Keratinocyte (primary cell): ENCODE data around the gene HSD17B1. TPM values are rescaled to one million over a fixed set of nuclear protein-coding genes. Genes with fewer than 3 reads are reported as not detected.
A peak's percentile ranks its signal among the peaks of the same experiment; 100 is the strongest.

Source experiments
- DNase-seq: peaks from one replicate; pipeline ENCODE4 v3.0.0-alpha.2; 2011; ENCODE audit warnings: low read depth, missing footprints, low spot score
- FAIRE-seq: peaks from 2 replicates; lab custom pipeline; 2011; peaks lifted over from hg19 to GRCh38; lab: Jason Lieb, UNC
- H2AFZ ChIP-seq: 2 replicates; pipeline ENCODE4 v1.6.0; 2012; ENCODE audit warnings: low read length, control low read depth, inconsistent platforms; ENCODE audit not compliant: control insufficient read depth
- H3K27ac ChIP-seq: 2 replicates; pipeline ENCODE4 v1.5.1; 2011; ENCODE audit warnings: low read length; ENCODE audit not compliant: control insufficient read depth, insufficient read depth
- H3K27me3 ChIP-seq: 3 replicates; pipeline ENCODE4 v1.6.0; 2011; ENCODE audit warnings: low read length; ENCODE audit not compliant: control insufficient read depth, insufficient read depth; ENCODE audit errors: extremely low read depth
- H3K36me3 ChIP-seq, 2 experiments: 2 replicates in 1 of 2; 3 replicates in 1 of 2; pipeline ENCODE4 v1.5.1; 2011; ENCODE audit warnings: low read length in 2 of 2, mild to moderate bottlenecking in 1 of 2; ENCODE audit not compliant: control insufficient read depth in 2 of 2, insufficient read depth in 2 of 2; ENCODE audit errors: extremely low read depth in 1 of 2
- H3K4me1 ChIP-seq: 3 replicates; pipeline ENCODE4 v1.5.1; 2011; ENCODE audit warnings: low read length; ENCODE audit not compliant: control insufficient read depth, insufficient read depth; ENCODE audit errors: extremely low read depth
- H3K4me2 ChIP-seq: 3 replicates; pipeline ENCODE4 v1.6.0; 2011; ENCODE audit warnings: low read depth, low read length; ENCODE audit not compliant: control insufficient read depth, insufficient read depth; ENCODE audit errors: extremely low read depth
- H3K4me3 ChIP-seq, 3 experiments: fragments of 200-600 bp in 1 of 3; sonication (generic) in 1 of 3; 2 replicates in 2 of 3; 3 replicates in 1 of 3; pipeline ENCODE4 v1.5.1; 2011 to 2016; ENCODE audit warnings: low read length in 3 of 3, mild to moderate bottlenecking in 3 of 3, control low read depth in 2 of 3, inconsistent platforms in 1 of 3, low read depth in 1 of 3, mixed read lengths in 1 of 3, mixed run types in 1 of 3, moderate library complexity in 1 of 3; ENCODE audit not compliant: control insufficient read depth in 2 of 3, insufficient read depth in 2 of 3; ENCODE audit errors: extremely low read depth in 1 of 3
- H3K79me2 ChIP-seq: 2 replicates; pipeline ENCODE4 v1.6.0; 2012; ENCODE audit warnings: low read length; ENCODE audit not compliant: control insufficient read depth, insufficient read depth
- H3K9ac ChIP-seq: 3 replicates; pipeline ENCODE4 v1.6.0; 2011; ENCODE audit warnings: low read length; ENCODE audit not compliant: control insufficient read depth, insufficient read depth; ENCODE audit errors: extremely low read depth
- H3K9me1 ChIP-seq: 3 replicates; pipeline ENCODE4 v1.6.0; 2011; ENCODE audit warnings: low read length; ENCODE audit not compliant: control insufficient read depth, insufficient read depth; ENCODE audit errors: extremely low read depth
- H3K9me3 ChIP-seq: 2 replicates; pipeline ENCODE4 v1.5.1; 2012; ENCODE audit warnings: low read depth, low read length; ENCODE audit not compliant: control insufficient read depth
- H4K20me1 ChIP-seq: 3 replicates; pipeline ENCODE4 v1.6.0; 2011; ENCODE audit warnings: low read length; ENCODE audit not compliant: control insufficient read depth, insufficient read depth; ENCODE audit errors: extremely low read depth
- EZH2 ChIP-seq: IDR thresholded peaks from one replicate; pipeline ENCODE4 v1.6.1; 2012; ENCODE audit warnings: inconsistent platforms, mild to moderate bottlenecking, low read length, moderate library complexity
- dilution Hi-C: fragments of 300-500 bp; cut with MboI; formaldehyde crosslinking; loops from one replicate; pipeline ENCODE4 v1.7.0; 2020; ENCODE audit warnings: low sequenced_read_pairs; ENCODE audit not compliant: extremely low pct_ligation_motif_present
- polyA plus RNA-seq, 5 experiments: library from polyadenylated mRNA; depleted of rRNA in 3 of 5; stranded (reverse) in 3 of 5; stranded (forward) in 1 of 5; unstranded in 1 of 5; fragments of >200 nt; gene quantifications; 1 replicate in 1 of 5; 2 replicates in 3 of 5; 3 replicates in 1 of 5; pipeline versions ENCODE4 v1.2.1 to v1.2.3, GENCODE V29; 2011 to 2012; ENCODE audit warnings: missing spikeins in 2 of 5, low read depth in 1 of 5, low replicate concordance in 1 of 5
- TF ChIP-seq, protein P1 (sequence below), 3 experiments: IDR thresholded peaks in 1 of 3; conservative IDR thresholded peaks in 1 of 3; optimal IDR thresholded peaks in 1 of 3; 2 replicates in 2 of 3; 3 replicates in 1 of 3; pipeline versions ENCODE3 to v1.5.1; 2011; ENCODE audit warnings: low read length in 3 of 3, mild to moderate bottlenecking in 3 of 3, moderate library complexity in 2 of 3, control low read depth in 1 of 3, inconsistent platforms in 1 of 3; ENCODE audit not compliant: insufficient read depth in 2 of 3; ENCODE audit errors: extremely low read depth in 1 of 3

The HSD17B1 gene
- polyA plus RNA-seq, 1 donor (not counting 4 experiments of a cell fraction or from before 2014, with no cell fraction given), result 5.3 TPM

DNA sequence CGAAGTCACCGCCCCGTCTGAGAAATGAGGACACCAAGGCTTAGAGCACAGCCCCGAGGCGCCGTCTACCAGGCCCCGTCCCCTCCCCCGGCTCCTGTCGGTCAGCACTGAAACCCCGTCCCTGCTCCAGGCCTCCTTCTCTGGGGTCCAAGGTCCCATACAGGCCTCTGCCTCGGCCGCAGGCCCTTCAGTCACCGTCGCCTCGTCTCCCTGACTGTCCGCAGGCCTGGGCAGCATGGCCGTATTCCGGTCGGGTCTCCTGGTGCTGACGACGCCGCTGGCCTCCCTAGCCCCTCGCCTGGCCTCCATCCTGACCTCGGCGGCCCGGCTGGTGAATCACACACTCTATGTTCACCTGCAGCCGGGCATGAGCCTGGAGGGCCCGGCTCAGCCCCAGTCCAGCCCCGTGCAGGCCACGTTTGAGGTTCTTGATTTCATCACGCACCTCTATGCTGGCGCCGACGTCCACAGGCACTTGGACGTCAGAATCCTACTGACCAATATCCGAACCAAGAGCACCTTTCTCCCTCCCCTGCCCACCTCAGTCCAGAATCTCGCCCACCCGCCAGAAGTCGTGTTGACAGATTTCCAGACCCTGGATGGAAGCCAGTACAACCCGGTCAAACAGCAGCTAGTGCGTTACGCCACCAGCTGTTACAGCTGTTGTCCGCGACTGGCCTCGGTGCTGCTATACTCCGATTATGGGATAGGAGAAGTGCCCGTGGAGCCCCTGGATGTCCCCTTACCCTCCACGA lies 9.8 kb downstream of the HSD17B1 start:
- H3K79me2 ChIP-seq, result peaks cover 28% of the 10 kb centered on the region
- no peaks in the 10 kb centered on the region for H3K27me3 ChIP-seq
- H4K20me1 ChIP-seq, result no peaks in the 10 kb centered on the region
- no peaks in the 10 kb centered on the region for H3K9me3 ChIP-seq
- H2AFZ ChIP-seq, result no peak overlapping the region
- no peak for FAIRE-seq
- peak overlapping the region; percentile 88 for H3K27ac ChIP-seq
- peaks cover 10 to 28% of the 10 kb centered on the region in 2 experiments for H3K36me3 ChIP-seq
- peak overlapping the region; percentile 83 for H3K4me2 ChIP-seq
- no peak for DNase-seq
- H3K4me1 ChIP-seq, result peaks cover 28% of the 10 kb centered on the region
- H3K9me1 ChIP-seq, result no peaks in the 10 kb centered on the region
- TF ChIP-seq, protein P1, sequence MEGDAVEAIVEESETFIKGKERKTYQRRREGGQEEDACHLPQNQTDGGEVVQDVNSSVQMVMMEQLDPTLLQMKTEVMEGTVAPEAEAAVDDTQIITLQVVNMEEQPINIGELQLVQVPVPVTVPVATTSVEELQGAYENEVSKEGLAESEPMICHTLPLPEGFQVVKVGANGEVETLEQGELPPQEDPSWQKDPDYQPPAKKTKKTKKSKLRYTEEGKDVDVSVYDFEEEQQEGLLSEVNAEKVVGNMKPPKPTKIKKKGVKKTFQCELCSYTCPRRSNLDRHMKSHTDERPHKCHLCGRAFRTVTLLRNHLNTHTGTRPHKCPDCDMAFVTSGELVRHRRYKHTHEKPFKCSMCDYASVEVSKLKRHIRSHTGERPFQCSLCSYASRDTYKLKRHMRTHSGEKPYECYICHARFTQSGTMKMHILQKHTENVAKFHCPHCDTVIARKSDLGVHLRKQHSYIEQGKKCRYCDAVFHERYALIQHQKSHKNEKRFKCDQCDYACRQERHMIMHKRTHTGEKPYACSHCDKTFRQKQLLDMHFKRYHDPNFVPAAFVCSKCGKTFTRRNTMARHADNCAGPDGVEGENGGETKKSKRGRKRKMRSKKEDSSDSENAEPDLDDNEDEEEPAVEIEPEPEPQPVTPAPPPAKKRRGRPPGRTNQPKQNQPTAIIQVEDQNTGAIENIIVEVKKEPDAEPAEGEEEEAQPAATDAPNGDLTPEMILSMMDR (optimal IDR thresholded peaks at IDR 0.05 in 1 of 3, IDR thresholded peaks at IDR 0.05 in 1 of 3, conservative IDR thresholded peaks at IDR 0.05 in 1 of 3; ENCODE audit: extremely low read depth in 1 of 3, insufficient read depth in 2 of 3, low read length in 3 of 3), result peak in 1 of 3 experiments; percentile 10
- no peak for TF ChIP-seq EZH2
- peak overlapping the region; percentile 78 to 97 (median 96) for H3K4me3 ChIP-seq
- peak overlapping the region; percentile 94 for H3K9ac ChIP-seq
- dilution Hi-C loops, result no loop called here

DNA sequence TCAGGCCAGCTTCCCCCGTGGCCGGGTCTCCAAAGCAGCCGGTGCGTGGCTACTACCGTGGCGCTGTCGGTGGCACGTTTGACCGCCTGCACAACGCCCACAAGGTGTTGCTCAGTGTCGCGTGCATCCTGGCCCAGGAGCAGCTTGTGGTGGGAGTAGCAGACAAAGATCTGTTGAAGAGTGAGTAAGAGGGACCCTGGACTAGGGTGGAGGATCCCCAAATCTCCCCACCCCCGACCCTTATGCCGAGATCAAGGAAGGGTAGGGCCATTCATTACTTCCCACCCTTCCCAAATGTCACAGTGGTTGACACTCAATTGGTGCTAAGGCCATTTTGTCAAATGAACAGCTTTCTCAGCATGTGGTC lies 10.4 kb downstream of the HSD17B1 start:
- peak overlapping the region; percentile 83 for H3K4me2 ChIP-seq
- no peak for DNase-seq
- no peak for FAIRE-seq
- peaks cover 31% of the 10 kb centered on the region for H3K79me2 ChIP-seq
- H3K4me1 ChIP-seq, result peaks cover 31% of the 10 kb centered on the region
- no peak for TF ChIP-seq EZH2
- TF ChIP-seq, protein P1 (optimal IDR thresholded peaks at IDR 0.05 in 1 of 3, IDR thresholded peaks at IDR 0.05 in 1 of 3, conservative IDR thresholded peaks at IDR 0.05 in 1 of 3; ENCODE audit: extremely low read depth in 1 of 3, insufficient read depth in 2 of 3, low read length in 3 of 3), result no peak
- no peaks in the 10 kb centered on the region for H3K9me1 ChIP-seq
- peaks cover 10 to 28% of the 10 kb centered on the region in 2 experiments for H3K36me3 ChIP-seq
- peak overlapping the region; percentile 78 to 97 (median 96) for H3K4me3 ChIP-seq
- dilution Hi-C loops, result no loop called here
- peak overlapping the region; percentile 94 for H3K9ac ChIP-seq
- H2AFZ ChIP-seq, result no peak overlapping the region
- no peaks in the 10 kb centered on the region for H3K27me3 ChIP-seq
- H4K20me1 ChIP-seq, result no peaks in the 10 kb centered on the region
- H3K9me3 ChIP-seq, result no peaks in the 10 kb centered on the region
- peak overlapping the region; percentile 88 for H3K27ac ChIP-seq
